ENCODE results near the gene ITK.

ITK gene

GRCh38 chr5:157271740-157272271, 91.2 kb downstream of the ITK start:
- Histone ChIP-seq H3K27ac (replicated peaks) (peak overlapping the region; percentile 96), H3K27me3 (ENCODE audit: insufficient read depth, poor library complexity, severe bottlenecking) (no peaks in the 10 kb centered on the region), H3K4me3 (replicated peaks; ENCODE audit: insufficient read depth, low read length) (no peak overlapping the region)
- TF ChIP-seq SPI1 (IDR thresholded peaks at IDR 0.05; ENCODE audit: borderline replicate concordance, low read depth) (peak; percentile 94), GABPA (IDR thresholded peaks at IDR 0.05; ENCODE audit: low read depth) (no peak; the same call in 1 of the 2 replicates), REST (IDR thresholded peaks at IDR 0.05; ENCODE audit: insufficient replicate concordance, low read depth) (peak; percentile 26), CTCF (IDR thresholded peaks at IDR 0.05; ENCODE audit: insufficient read depth, low read length) (no peak), POLR2AphosphoS5 (IDR thresholded peaks at IDR 0.05; ENCODE audit: low read depth) (peak; percentile 88)
- peak; percentile 71 to 97 for DNase-seq (ENCODE audit: low read depth in 1 of 2, low spot score in 1 of 2)

GRCh38 chr5:157273131-157273556, 92.5 kb downstream of the ITK start:
- H3K4me3 ChIP-seq (replicated peaks; ENCODE audit: insufficient read depth, low read length): no peak overlapping the region

More at GRCh38 chr5:157273131-157273556, 92.5 kb downstream of the ITK start:
- H3K27me3 ChIP-seq (ENCODE audit: insufficient read depth, poor library complexity, severe bottlenecking): no peaks in the 10 kb centered on the region
- peak overlapping the region; percentile 96 for H3K27ac ChIP-seq (replicated peaks)
- peak; percentile 78 to 90 for DNase-seq (ENCODE audit: low read depth in 1 of 2, low spot score in 1 of 2)
- TF ChIP-seq SPI1 (IDR thresholded peaks at IDR 0.05; ENCODE audit: borderline replicate concordance, low read depth) (peak; percentile 70; the same call in 1 of the 2 replicates), REST (IDR thresholded peaks at IDR 0.05; ENCODE audit: insufficient replicate concordance, low read depth) (no peak), GABPA (IDR thresholded peaks at IDR 0.05; ENCODE audit: low read depth) (no peak), CTCF (IDR thresholded peaks at IDR 0.05; ENCODE audit: insufficient read depth, low read length) (no peak)

Data from HL-60 (cell line).